GM10266 (cell line): ENCODE results near the gene RHOBTB1.

Experiments used
- DNase-seq: peaks from one replicate; pipeline ENCODE4 v3.0.0; 2012; ENCODE audit errors: extremely low spot score
- CTCF ChIP-seq: IDR thresholded peaks from 2 replicates; pipeline ENCODE4 v1.5.1; 2012; ENCODE audit warnings: mild to moderate bottlenecking, low read depth; ENCODE audit not compliant: control insufficient read depth, insufficient read depth; ENCODE audit errors: missing control alignments

The RHOBTB1 gene

GRCh38 chr10:60821656-60822055 is 122.3 kb downstream of the RHOBTB1 start:
- no peak for TF ChIP-seq CTCF

GRCh38 chr10:60820093-60820754 is 123.8 kb downstream of the RHOBTB1 start:
- no peak for TF ChIP-seq CTCF
- peak; percentile 5 for DNase-seq

More at GRCh38 chr10:60821656-60822055, 122.3 kb downstream of the RHOBTB1 start:
- no peak for DNase-seq
